H9 (cell line): ENCODE results near the gene SSRP1. TPM values are rescaled to one million over a fixed set of nuclear protein-coding genes. Genes with fewer than 3 reads are reported as not detected.

Source experiments
- DNase-seq: peaks from one replicate; pipeline ENCODE4 v3.0.0-alpha.2; 2017
- H2AFZ ChIP-seq: one replicate; pipeline ENCODE4 v1.6.1; 2013; ENCODE audit warnings: mild to moderate bottlenecking, low read length, control low read depth, moderate library complexity
- H2AK5ac ChIP-seq: 2 replicates; pipeline ENCODE4 v1.6.1; 2013; ENCODE audit warnings: low read length, control low read depth, mixed read lengths; ENCODE audit not compliant: insufficient read length
- H2BK120ac ChIP-seq: one replicate; pipeline ENCODE4 v1.6.1; 2013; ENCODE audit warnings: low read depth, mild to moderate bottlenecking, low read length, control low read depth, inconsistent platforms; ENCODE audit not compliant: poor library complexity, severe bottlenecking
- H2BK12ac ChIP-seq: 2 replicates; pipeline ENCODE4 v1.6.1; 2013; ENCODE audit warnings: low read length, control low read depth, mixed read lengths, low read depth; ENCODE audit not compliant: insufficient read length
- H2BK15ac ChIP-seq: 2 replicates; pipeline ENCODE4 v1.6.1; 2013; ENCODE audit warnings: low read depth, low read length, control low read depth
- H2BK20ac ChIP-seq: one replicate; pipeline ENCODE4 v1.6.1; 2013; ENCODE audit warnings: low read depth, mild to moderate bottlenecking, low read length, control low read depth, inconsistent platforms; ENCODE audit not compliant: poor library complexity, severe bottlenecking
- H2BK5ac ChIP-seq: 2 replicates; pipeline ENCODE4 v1.6.1; 2013; ENCODE audit warnings: low read length, control low read depth, mixed read lengths; ENCODE audit not compliant: insufficient read length
- H3K14ac ChIP-seq: 2 replicates; pipeline ENCODE4 v1.6.1; 2013; ENCODE audit warnings: low read length, control low read depth; ENCODE audit not compliant: insufficient read depth
- H3K18ac ChIP-seq: 2 replicates; pipeline ENCODE4 v1.6.1; 2013; ENCODE audit warnings: low read depth, mild to moderate bottlenecking, mixed read lengths, low read length, control low read depth; ENCODE audit not compliant: insufficient read length
- H3K23ac ChIP-seq: 2 replicates; pipeline ENCODE4 v1.6.1; 2013; ENCODE audit warnings: low read length, control low read depth, mixed read lengths, low read depth; ENCODE audit not compliant: insufficient read length
- H3K23me2 ChIP-seq: 2 replicates; pipeline ENCODE4 v1.6.1; 2013; ENCODE audit warnings: low read depth, mild to moderate bottlenecking, mixed read lengths, low read length, control low read depth; ENCODE audit not compliant: insufficient read length, poor library complexity, severe bottlenecking
- H3K27ac ChIP-seq: 2 replicates; pipeline ENCODE4 v1.5.1; 2013; ENCODE audit warnings: low read length, control low read depth, mixed read lengths, low read depth; ENCODE audit not compliant: insufficient read length
- H3K27me3 ChIP-seq: 2 replicates; pipeline ENCODE4 v1.6.1; 2013; ENCODE audit warnings: low read length, control low read depth, inconsistent platforms; ENCODE audit not compliant: insufficient read depth
- H3K4ac ChIP-seq: 2 replicates; pipeline ENCODE4 v1.6.1; 2013; ENCODE audit warnings: low read depth, mild to moderate bottlenecking, control low read depth, inconsistent platforms, low read length, moderate library complexity
- H3K4me1 ChIP-seq: 2 replicates; pipeline ENCODE4 v1.6.1; 2013; ENCODE audit warnings: low read length, control low read depth, inconsistent platforms; ENCODE audit not compliant: insufficient read depth
- H3K4me2 ChIP-seq: 2 replicates; pipeline ENCODE4 v1.6.1; 2013; ENCODE audit warnings: low read length, control low read depth, mixed read lengths; ENCODE audit not compliant: insufficient read length, insufficient read depth
- H3K56ac ChIP-seq: 2 replicates; pipeline ENCODE4 v1.6.1; 2013; ENCODE audit warnings: low read depth, mild to moderate bottlenecking, mixed read lengths, low read length, control low read depth; ENCODE audit not compliant: insufficient read length
- H3K79me1 ChIP-seq: 2 replicates; pipeline ENCODE4 v1.6.1; 2013; ENCODE audit warnings: low read depth, mild to moderate bottlenecking, moderate library complexity, low read length, control low read depth, inconsistent platforms; ENCODE audit not compliant: insufficient read depth, poor library complexity, severe bottlenecking
- H3K79me2 ChIP-seq: 2 replicates; pipeline ENCODE4 v1.6.1; 2013; ENCODE audit warnings: low read length, control low read depth, inconsistent platforms; ENCODE audit not compliant: insufficient read depth
- H3K9ac ChIP-seq: 2 replicates; pipeline ENCODE4 v1.6.1; 2013; ENCODE audit warnings: low read length, control low read depth, mixed read lengths; ENCODE audit not compliant: insufficient read length; ENCODE audit errors: extremely low read depth
- H3K9me3 ChIP-seq: one replicate; pipeline ENCODE4 v1.6.1; 2013; ENCODE audit warnings: low read depth, low read length, inconsistent platforms; ENCODE audit not compliant: control insufficient read depth
- H3T11ph ChIP-seq: one replicate; pipeline ENCODE4 v1.6.1; 2013; ENCODE audit warnings: mild to moderate bottlenecking, low read length, control low read depth, inconsistent platforms
- H4K20me1 ChIP-seq: one replicate; pipeline ENCODE4 v1.6.1; 2013; ENCODE audit not compliant: control insufficient read depth, insufficient read length, insufficient read depth
- H4K5ac ChIP-seq: 2 replicates; pipeline ENCODE4 v1.6.1; 2013; ENCODE audit warnings: low read depth, mild to moderate bottlenecking, mixed read lengths, low read length, control low read depth; ENCODE audit not compliant: insufficient read length
- H4K8ac ChIP-seq: replicated peaks from 2 replicates; pipeline ENCODE4 v1.6.1; 2013; ENCODE audit warnings: low read length, control low read depth, mixed read lengths, low read depth; ENCODE audit not compliant: insufficient read length
- H4K91ac ChIP-seq: 2 replicates; pipeline ENCODE4 v1.6.1; 2013; ENCODE audit warnings: low read depth, mild to moderate bottlenecking, moderate library complexity, mixed read lengths, low read length, control low read depth; ENCODE audit not compliant: insufficient read length
- H3K27ac Mint-ChIP-seq, 3 experiments: 2 replicates in 2 of 3; 3 replicates in 1 of 3; pipeline ENCODE4 v1.8.0; 2020 to 2021; ENCODE audit warnings: mixed read lengths in 3 of 3, mild to moderate bottlenecking in 1 of 3, moderate library complexity in 1 of 3
- H3K27me3 Mint-ChIP-seq: 2 replicates; pipeline ENCODE4 v1.8.0; 2021; ENCODE audit warnings: low read depth, mild to moderate bottlenecking, moderate library complexity, mixed read lengths
- H3K36me3 Mint-ChIP-seq, 3 experiments: 2 replicates in 2 of 3; 3 replicates in 1 of 3; pipeline ENCODE4 v1.8.0; 2020 to 2021; ENCODE audit warnings: low read depth in 3 of 3, mixed read lengths in 3 of 3; ENCODE audit not compliant: insufficient read depth in 1 of 3
- H3K4me1 Mint-ChIP-seq, 2 experiments: 2 replicates each; pipeline ENCODE4 v1.8.0; 2020; ENCODE audit warnings: mixed read lengths in 2 of 2
- H3K4me3 Mint-ChIP-seq, 2 experiments: 2 replicates in 1 of 2; 3 replicates in 1 of 2; pipeline ENCODE4 v1.8.0; 2020 to 2021; ENCODE audit warnings: mild to moderate bottlenecking in 2 of 2, mixed read lengths in 2 of 2, moderate library complexity in 1 of 2
- H3K9me3 Mint-ChIP-seq, 2 experiments: 2 replicates in 1 of 2; 3 replicates in 1 of 2; pipeline ENCODE4 v1.8.0; 2020; ENCODE audit warnings: mild to moderate bottlenecking in 2 of 2, mixed read lengths in 2 of 2, moderate library complexity in 1 of 2
- CTCF ChIP-seq: fragments of 200-600 bp; sonication (generic); conservative IDR thresholded peaks from 3 replicates; pipeline ENCODE4 v1.8.0; 2021; ENCODE audit warnings: antibody characterized with exemption, mild to moderate bottlenecking
- WGBS: extraction: QIAGEN DNeasy Blood & Tissue Kit; methylation state at CpG from one replicate; pipeline ENCODE4 v1.1.7; 2013; ENCODE audit warnings: missing lambda C conversion rate, low lambda C conversion rate, mixed read lengths; ENCODE audit not compliant: insufficient read length; ENCODE audit errors: extremely low coverage; 5-methylcytosine and 5-hydroxymethylcytosine counted together
- total RNA-seq: library from RNA; stranded (reverse); gene quantifications from 2 replicates; pipeline ENCODE4 v1.2.1, GENCODE V29; 2021

The SSRP1 gene
- total RNA-seq, 1 experiment from 2014 or later, result 202 TPM

DNA sequence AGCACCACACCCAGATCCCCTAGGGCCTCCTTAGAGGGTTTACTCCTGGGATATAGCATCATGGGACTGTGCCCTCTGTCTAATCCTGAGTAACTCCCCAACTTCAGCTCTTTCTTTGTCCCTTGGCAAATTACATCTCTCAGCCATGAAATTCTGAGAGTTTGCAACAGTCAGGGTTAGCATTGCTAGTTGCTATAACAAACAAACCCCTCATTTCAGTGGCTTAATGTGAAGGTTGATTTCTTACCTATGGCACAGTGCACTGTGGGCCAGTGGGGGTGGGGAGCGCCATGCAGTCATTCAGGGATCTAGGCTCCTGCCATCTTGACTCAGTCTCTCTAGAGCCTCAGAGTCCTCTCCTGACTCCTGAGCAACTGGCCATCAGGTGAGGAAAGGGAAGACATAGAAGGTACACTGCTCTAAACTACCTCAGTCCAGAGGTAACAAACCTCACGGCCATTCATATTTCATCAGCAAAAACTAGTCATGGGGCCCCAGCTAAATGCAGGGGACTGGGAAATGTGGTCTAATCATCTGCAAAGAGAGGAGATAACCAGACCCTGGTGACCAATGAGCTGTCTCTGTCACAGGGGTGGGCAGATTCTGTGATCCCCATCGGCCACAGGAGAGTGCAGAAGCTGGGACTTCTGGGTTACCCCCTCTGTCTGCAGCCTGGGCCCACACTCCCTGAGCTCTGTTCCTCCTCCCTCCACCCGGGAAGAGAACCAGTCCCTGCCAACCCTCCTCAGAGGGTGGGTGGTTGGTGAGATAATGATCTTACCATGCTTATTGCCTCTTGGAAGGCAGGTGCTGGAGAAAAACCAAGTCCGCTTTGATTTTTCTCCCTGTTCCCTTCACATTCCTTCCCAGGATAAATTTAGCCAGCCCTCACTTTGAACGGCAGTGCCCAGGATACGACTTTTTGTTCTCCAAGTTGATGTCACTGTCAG is 27.7 kb upstream of the SSRP1 start:
- no peaks in the 10 kb centered on the region for H3K36me3 Mint-ChIP-seq

More for the DNA sequence above, 27.7 kb upstream of the SSRP1 start:
- no peak overlapping the region for H3K4ac ChIP-seq
- no peaks in the 10 kb centered on the region for H3K27me3 ChIP-seq
- no peak overlapping the region for H3K4me3 Mint-ChIP-seq
- H3K18ac ChIP-seq, result no peak overlapping the region
- H3K4me1 Mint-ChIP-seq, result peaks cover 40 to 41% of the 10 kb centered on the region in 2 experiments
- H2BK20ac ChIP-seq, result no peak overlapping the region
- no peak overlapping the region for H2AFZ ChIP-seq
- no peak overlapping the region for H2BK120ac ChIP-seq
- no peak for DNase-seq
- H2BK15ac ChIP-seq, result no peak overlapping the region
- no peaks in the 10 kb centered on the region for H3K23me2 ChIP-seq
- no peaks in the 10 kb centered on the region for H3K79me1 ChIP-seq
- peaks cover 6% of the 10 kb centered on the region for H3K4me1 ChIP-seq
- no peaks in the 10 kb centered on the region for H4K20me1 ChIP-seq
- H3K27ac ChIP-seq, result no peak overlapping the region
- no peak overlapping the region for H3K27ac Mint-ChIP-seq
- H4K91ac ChIP-seq, result no peak overlapping the region
- no peak overlapping the region for H3K9ac ChIP-seq
- peaks cover 31% of the 10 kb centered on the region for H3K27me3 Mint-ChIP-seq
- no peak for TF ChIP-seq CTCF
- H3K9me3 ChIP-seq, result no peaks in the 10 kb centered on the region
- H3T11ph ChIP-seq, result no peak overlapping the region
- H2BK12ac ChIP-seq, result no peak overlapping the region
- H3K79me2 ChIP-seq, result no peaks in the 10 kb centered on the region
- 0 out of 5 replicates have a peak, but pooled peaks cover 0 to 2% of the 10 kb centered on the region in 2 experiments for H3K9me3 Mint-ChIP-seq
- no peak overlapping the region for H4K8ac ChIP-seq
- WGBS, result no CpG with 5 or more reads among the region's 7 CpGs
- no peak overlapping the region for H3K14ac ChIP-seq
- no peak overlapping the region for H2BK5ac ChIP-seq
- H3K4me2 ChIP-seq, result no peak overlapping the region
- no peak overlapping the region for H3K23ac ChIP-seq
- no peak overlapping the region for H3K56ac ChIP-seq
- no peak overlapping the region for H4K5ac ChIP-seq
- H2AK5ac ChIP-seq, result no peak overlapping the region
